ENCODE measurements around the gene PURB. TPM values are rescaled to one million over a fixed set of nuclear protein-coding genes. Genes with fewer than 3 reads are reported as not detected.

The PURB gene
- total and polyA plus RNA-seq, 8 donors, result 3.6 to 14.7 (median 7.8) TPM

DNA sequence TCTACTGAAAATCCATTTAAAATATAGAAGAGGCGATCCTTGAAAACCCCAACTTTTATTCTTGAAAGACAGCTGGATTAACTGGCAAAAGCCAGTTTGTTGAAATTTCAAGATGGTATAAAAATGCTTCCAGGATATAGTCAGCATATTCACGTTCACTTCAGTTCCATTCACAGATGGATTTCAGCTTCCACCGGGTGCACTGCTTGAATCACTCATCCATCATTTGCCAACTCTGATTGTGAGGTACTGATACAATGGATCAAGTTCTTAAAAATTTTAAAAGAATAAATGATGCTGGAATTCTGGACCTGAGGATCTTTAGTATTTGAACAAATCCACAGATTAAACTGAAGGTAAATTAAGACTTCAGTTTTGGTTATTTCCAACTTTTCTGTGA, 2.4 kb downstream of the PURB start:
- ATAC-seq (no peak), FAIRE-seq (no peak), DNase-seq (no peak)
- intact Hi-C loops (cut with DNase I), result no loop called here
- no peaks in the 10 kb centered on the region for H3K36me3 ChIP-seq
- no peak overlapping the region for H3K27ac ChIP-seq
- H3K9me3 ChIP-seq, result no peaks in the 10 kb centered on the region
- TF ChIP-seq, protein P1, sequence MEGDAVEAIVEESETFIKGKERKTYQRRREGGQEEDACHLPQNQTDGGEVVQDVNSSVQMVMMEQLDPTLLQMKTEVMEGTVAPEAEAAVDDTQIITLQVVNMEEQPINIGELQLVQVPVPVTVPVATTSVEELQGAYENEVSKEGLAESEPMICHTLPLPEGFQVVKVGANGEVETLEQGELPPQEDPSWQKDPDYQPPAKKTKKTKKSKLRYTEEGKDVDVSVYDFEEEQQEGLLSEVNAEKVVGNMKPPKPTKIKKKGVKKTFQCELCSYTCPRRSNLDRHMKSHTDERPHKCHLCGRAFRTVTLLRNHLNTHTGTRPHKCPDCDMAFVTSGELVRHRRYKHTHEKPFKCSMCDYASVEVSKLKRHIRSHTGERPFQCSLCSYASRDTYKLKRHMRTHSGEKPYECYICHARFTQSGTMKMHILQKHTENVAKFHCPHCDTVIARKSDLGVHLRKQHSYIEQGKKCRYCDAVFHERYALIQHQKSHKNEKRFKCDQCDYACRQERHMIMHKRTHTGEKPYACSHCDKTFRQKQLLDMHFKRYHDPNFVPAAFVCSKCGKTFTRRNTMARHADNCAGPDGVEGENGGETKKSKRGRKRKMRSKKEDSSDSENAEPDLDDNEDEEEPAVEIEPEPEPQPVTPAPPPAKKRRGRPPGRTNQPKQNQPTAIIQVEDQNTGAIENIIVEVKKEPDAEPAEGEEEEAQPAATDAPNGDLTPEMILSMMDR (IDR thresholded peaks at IDR 0.05), result no peak
- peak overlapping the region in 2 of 4 donors; percentile 1 to 11 for H3K4me3 ChIP-seq
- H3K27me3 ChIP-seq, result no peaks in the 10 kb centered on the region
- H3K4me1 ChIP-seq, result peaks cover 38 to 48% (median 46%) of the 10 kb centered on the region in 3 donors
- 51 to 54% methylated on average over 3 of the region's 3 CpGs for WGBS, 2 donors

DNA sequence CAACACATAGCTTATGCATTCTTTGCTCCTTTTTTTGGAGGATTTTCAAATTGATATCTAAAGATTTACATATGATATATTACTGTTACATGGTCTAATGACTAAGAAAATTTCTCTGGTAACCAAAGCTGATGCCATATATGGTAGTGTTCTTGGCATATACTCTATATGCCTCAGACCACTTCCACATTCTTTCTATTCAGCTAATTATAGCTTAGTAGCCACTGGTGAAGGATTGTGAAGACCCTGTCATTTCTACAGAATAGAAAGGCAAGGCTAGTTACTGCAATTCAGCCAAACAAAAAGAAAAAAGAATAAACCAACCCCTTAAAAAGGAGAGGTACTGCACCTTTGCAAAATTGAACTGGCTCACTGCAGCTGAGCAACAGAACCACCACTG, 3.7 kb downstream of the PURB start:
- Histone ChIP-seq H3K4me1 (peaks cover 38 to 46% (median 45%) of the 10 kb centered on the region in 3 donors), H3K9me3 (no peaks in the 10 kb centered on the region), H3K36me3 (no peaks in the 10 kb centered on the region), H3K4me3 (peak overlapping the region in 3 of 4 donors; percentile 2 to 13 (median 11)), H3K27ac (no peak overlapping the region), H3K27me3 (no peaks in the 10 kb centered on the region)
- TF ChIP-seq, protein P1 (IDR thresholded peaks at IDR 0.05), result no peak
- intact Hi-C loops (cut with DNase I), result no loop called here
- DNase-seq (no peak), FAIRE-seq (no peak), ATAC-seq (no peak)

DNA sequence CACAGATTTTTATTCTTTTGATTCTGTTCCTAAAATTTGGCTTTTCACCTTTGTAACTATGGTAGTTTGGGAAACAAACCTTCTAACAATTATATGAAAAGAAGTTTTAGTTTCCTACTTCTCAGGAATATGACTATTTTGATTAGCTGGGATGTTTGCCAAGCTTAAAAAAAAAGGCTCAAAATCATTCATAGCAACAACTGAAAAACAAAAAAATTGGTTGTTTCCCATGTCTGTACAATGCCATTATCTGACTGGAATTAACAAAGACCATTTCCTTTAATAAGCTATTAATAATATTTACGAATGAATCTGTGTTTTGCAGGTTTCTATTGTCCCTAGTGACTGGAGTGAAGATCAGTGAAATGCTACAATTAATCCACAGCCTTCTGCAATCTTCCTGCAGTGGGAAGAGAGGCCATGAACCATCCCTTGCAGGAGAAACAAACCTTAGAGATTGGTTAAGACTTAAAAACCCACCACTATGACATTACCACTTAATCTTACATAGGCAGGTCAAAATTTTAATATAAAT, 4.2 kb downstream of the PURB start:
- no peak overlapping the region for H3K27ac ChIP-seq
- intact Hi-C loops (cut with DNase I), result no loop called here
- no peaks in the 10 kb centered on the region for H3K9me3 ChIP-seq
- peaks cover 38 to 46% (median 42%) of the 10 kb centered on the region in 3 donors for H3K4me1 ChIP-seq
- DNase-seq (no peak), FAIRE-seq (no peak), ATAC-seq (no peak)
- no peaks in the 10 kb centered on the region for H3K27me3 ChIP-seq
- TF ChIP-seq, protein P1 (IDR thresholded peaks at IDR 0.05), result no peak
- H3K4me3 ChIP-seq, result peak overlapping the region in 3 of 4 donors; percentile 2 to 13 (median 11)
- no peaks in the 10 kb centered on the region for H3K36me3 ChIP-seq
- 29 to 41% methylated on average over 1 of the region's 1 CpG for WGBS, 2 donors

- TF ChIP-seq, protein P1 (IDR thresholded peaks at IDR 0.05), result no peak
- WGBS, 2 donors, result 36 to 39% methylated on average over 4 of the region's 4 CpGs
- no peaks in the 10 kb centered on the region for H3K36me3 ChIP-seq
- DNase-seq, result no peak
- peaks cover 38 to 46% (median 40%) of the 10 kb centered on the region in 3 donors for H3K4me1 ChIP-seq
- peak overlapping the region in 2 of 4 donors; percentile 11 to 12 for H3K4me3 ChIP-seq
- no peak overlapping the region for H3K27ac ChIP-seq
- H3K9me3 ChIP-seq, result no peaks in the 10 kb centered on the region
- no peaks in the 10 kb centered on the region for H3K27me3 ChIP-seq
- ATAC-seq, result no peak
- no peak for FAIRE-seq
- intact Hi-C loops (cut with DNase I), result no loop called here
These were observed 4.9 kb downstream of the PURB start for GRCh38 chr7:44880317-44881018.

- DNase-seq (no peak), FAIRE-seq (no peak), ATAC-seq (no peak)
- no peaks in the 10 kb centered on the region for H3K9me3 ChIP-seq
- no peaks in the 10 kb centered on the region for H3K36me3 ChIP-seq
- peaks cover 12 to 19% (median 13%) of the 10 kb centered on the region in 3 donors for H3K4me1 ChIP-seq
- 82 to 85% methylated on average over 4 of the region's 4 CpGs for WGBS, 2 donors
- no peaks in the 10 kb centered on the region for H3K27me3 ChIP-seq
- H3K27ac ChIP-seq, result no peak overlapping the region
- no peak overlapping the region for H3K4me3 ChIP-seq
- TF ChIP-seq, protein P1 (IDR thresholded peaks at IDR 0.05), result no peak
- intact Hi-C loops (cut with DNase I), result no loop called here
These were observed 8.9 kb downstream of the PURB start for GRCh38 chr7:44876393-44876792.
